Suprapubic skin (tissue), 4 donors: ENCODE data around the gene ACTMAP. TPM values are rescaled to one million over a fixed set of nuclear protein-coding genes. Genes with fewer than 3 reads are reported as not detected.

ENCODE experiments used
- DNase-seq, 2 donors: peaks; one replicate each; pipeline ENCODE4 v3.0.0-alpha.2; 2019; ENCODE audit warnings: low spot score in 2 of 2
- H3K27ac ChIP-seq: fragments of 200-600 bp; sonication (generic); one replicate; pipeline ENCODE4 v1.5.1; 2019
- H3K27me3 ChIP-seq: fragments of 200-600 bp; sonication (generic); one replicate; pipeline ENCODE4 v1.5.1; 2019
- H3K36me3 ChIP-seq: fragments of 200-600 bp; sonication (generic); one replicate; pipeline ENCODE4 v1.5.1; 2019
- H3K4me1 ChIP-seq: fragments of 200-600 bp; sonication (generic); one replicate; pipeline ENCODE4 v1.5.1; 2019
- H3K4me3 ChIP-seq: fragments of 200-600 bp; sonication (generic); one replicate; pipeline ENCODE4 v1.5.1; 2019; ENCODE audit warnings: mild to moderate bottlenecking
- H3K9me3 ChIP-seq: fragments of 200-600 bp; sonication (generic); one replicate; pipeline ENCODE4 v1.5.1; 2019
- EP300 ChIP-seq: sonication (generic); formaldehyde crosslinking; IDR thresholded peaks from one replicate; pipeline ENCODE4 v1.6.1; 2017; ENCODE audit warnings: antibody characterized with exemption
- POLR2A ChIP-seq, 2 donors: fragments of 450-650 bp; IDR thresholded peaks; one replicate each; pipeline ENCODE4 v1.6.1; 2017; ENCODE audit warnings: antibody characterized with exemption in 2 of 2, mild to moderate bottlenecking in 2 of 2, moderate library complexity in 2 of 2
- POLR2AphosphoS5 ChIP-seq, 3 donors: sonication (generic); formaldehyde crosslinking; IDR thresholded peaks; one replicate each; pipeline ENCODE4 v1.6.1; 2017; ENCODE audit warnings: antibody characterized with exemption in 3 of 3
- WGBS: methylation state at CpG from one replicate; pipeline ENCODE4 v1.1.5; 2018; 5-methylcytosine and 5-hydroxymethylcytosine counted together
- total RNA-seq, 4 donors: library from RNA; depleted of rRNA; stranded (reverse); fragments of >200 nt; gene quantifications; one replicate each; pipeline ENCODE4 v1.1.0, GENCODE V29; 2016
- TF ChIP-seq, protein P1 (sequence below), 2 donors: fragments of 200-600 bp in 1 of 2; fragments of 450-650 bp in 1 of 2; sonication (generic) in 1 of 2; IDR thresholded peaks; one replicate each; pipeline ENCODE4 v1.5.1; 2016 to 2019; ENCODE audit warnings: antibody characterized with exemption in 2 of 2, mild to moderate bottlenecking in 1 of 2, moderate library complexity in 1 of 2

The ACTMAP gene
- total RNA-seq, 4 donors from 2014 or later = 3.8 to 9.9 (median 5.4) TPM

DNA sequence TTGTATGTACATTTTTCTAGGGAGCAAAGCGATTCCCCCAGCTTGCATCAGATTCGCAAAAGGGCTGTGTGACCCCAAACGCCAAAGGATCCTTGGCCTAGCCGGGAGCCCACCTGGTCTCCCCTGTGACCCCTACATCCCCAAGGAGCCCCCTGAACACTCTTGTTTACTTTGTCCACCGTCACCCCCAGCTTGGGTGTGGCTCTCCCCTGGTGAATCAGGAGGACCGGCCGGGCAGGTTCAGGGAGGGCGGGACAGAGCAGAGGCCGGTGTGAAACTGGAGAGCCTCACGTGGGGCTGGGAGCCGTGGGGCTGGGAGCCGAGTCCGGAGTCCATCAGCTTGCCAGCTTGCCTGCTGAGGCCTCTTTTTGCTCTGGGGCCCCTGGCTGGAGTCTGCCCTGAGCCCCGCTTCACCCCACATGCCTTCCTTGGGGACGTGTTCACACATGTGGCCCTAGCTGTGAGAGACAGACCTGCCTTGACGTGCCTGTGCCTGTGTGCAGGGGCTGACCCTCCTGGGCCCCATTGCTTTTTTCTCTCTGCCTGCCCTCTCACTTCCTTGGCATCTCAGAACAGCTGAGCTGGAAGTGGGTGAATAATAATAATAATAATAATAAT is 31.4 kb downstream of the ACTMAP start:
- TF ChIP-seq POLR2A (IDR thresholded peaks at IDR 0.05) (peak in 1 of 2 donors; percentile 11), POLR2AphosphoS5 (IDR thresholded peaks at IDR 0.05) (no peak)
- Histone ChIP-seq H3K27me3 (no peaks in the 10 kb centered on the region), H3K4me3 (peak overlapping the region; percentile 90), H3K4me1 (peaks cover 56% of the 10 kb centered on the region), H3K9me3 (no peaks in the 10 kb centered on the region), H3K36me3 (peaks cover 5% of the 10 kb centered on the region), H3K27ac (peak overlapping the region; percentile 97)
- 2% methylated on average over 7 of the region's 16 CpGs for WGBS
- DNase-seq = peak; percentile 87 to 89

DNA sequence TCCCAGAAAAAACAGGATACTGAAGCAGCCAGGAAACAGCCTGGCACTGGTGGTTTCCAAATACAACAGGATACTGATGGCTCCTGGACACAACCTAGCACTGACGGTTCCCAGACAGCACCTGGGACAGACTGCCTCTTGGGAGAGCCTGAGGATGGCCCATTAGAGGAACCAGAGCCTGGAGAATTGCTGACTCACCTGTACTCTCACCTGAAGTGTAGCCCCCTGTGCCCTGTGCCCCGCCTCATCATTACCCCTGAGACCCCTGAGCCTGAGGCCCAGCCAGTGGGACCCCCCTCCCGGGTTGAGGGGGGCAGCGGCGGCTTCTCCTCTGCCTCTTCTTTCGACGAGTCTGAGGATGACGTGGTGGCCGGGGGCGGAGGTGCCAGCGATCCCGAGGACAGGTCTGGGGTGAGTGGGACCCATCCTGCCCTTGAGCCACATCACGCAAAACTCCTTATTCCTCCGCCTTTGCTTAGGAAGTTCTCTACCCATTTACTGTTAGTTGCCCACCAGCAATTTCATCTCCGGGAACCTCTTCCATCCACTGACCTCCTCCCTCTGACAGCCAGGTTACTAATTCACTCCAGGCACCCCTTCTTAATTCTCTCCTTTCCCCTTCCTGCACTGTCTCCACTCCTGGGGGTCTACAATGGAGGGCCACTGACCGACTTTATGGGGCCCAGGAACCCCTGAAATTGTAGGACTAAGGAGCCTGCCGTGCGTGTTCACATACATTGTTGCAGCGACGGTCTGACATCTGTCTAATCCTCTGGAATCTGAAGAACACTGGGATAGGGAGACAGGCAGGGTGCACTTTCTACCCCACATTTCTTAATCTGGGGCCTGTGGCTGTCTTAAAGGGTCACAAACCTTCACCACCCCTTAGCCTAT is 32.1 kb downstream of the ACTMAP start:
- WGBS = 12% methylated on average over 18 of the region's 20 CpGs
- TF ChIP-seq EP300 (no peak), POLR2AphosphoS5 (IDR thresholded peaks at IDR 0.05) (no peak)
- Histone ChIP-seq H3K36me3 (no peaks in the 10 kb centered on the region), H3K4me3 (peak overlapping the region; percentile 90), H3K27ac (peak overlapping the region; percentile 97), H3K9me3 (no peaks in the 10 kb centered on the region), H3K27me3 (no peaks in the 10 kb centered on the region), H3K4me1 (peaks cover 55% of the 10 kb centered on the region)
- DNase-seq = no peak

DNA sequence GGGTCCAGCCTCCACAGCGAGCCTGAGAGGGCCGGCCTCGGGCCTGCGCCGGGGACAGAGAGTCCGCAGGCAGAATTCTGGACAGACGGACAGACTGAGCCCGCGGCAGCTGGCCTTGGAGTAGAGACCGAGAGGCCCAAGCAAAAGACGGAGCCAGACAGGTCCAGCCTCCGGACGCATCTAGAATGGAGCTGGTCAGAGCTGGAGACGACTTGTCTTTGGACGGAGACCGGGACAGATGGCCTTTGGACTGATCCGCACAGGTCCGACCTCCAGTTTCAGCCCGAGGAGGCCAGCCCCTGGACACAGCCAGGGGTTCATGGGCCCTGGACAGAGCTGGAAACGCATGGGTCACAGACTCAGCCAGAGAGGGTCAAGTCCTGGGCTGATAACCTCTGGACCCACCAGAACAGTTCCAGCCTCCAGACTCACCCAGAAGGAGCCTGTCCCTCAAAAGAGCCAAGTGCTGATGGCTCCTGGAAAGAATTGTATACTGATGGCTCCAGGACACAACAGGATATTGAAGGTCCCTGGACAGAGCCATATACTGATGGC is 32.9 kb downstream of the ACTMAP start:
- DNase-seq = peak; percentile 83 to 85

DNA sequence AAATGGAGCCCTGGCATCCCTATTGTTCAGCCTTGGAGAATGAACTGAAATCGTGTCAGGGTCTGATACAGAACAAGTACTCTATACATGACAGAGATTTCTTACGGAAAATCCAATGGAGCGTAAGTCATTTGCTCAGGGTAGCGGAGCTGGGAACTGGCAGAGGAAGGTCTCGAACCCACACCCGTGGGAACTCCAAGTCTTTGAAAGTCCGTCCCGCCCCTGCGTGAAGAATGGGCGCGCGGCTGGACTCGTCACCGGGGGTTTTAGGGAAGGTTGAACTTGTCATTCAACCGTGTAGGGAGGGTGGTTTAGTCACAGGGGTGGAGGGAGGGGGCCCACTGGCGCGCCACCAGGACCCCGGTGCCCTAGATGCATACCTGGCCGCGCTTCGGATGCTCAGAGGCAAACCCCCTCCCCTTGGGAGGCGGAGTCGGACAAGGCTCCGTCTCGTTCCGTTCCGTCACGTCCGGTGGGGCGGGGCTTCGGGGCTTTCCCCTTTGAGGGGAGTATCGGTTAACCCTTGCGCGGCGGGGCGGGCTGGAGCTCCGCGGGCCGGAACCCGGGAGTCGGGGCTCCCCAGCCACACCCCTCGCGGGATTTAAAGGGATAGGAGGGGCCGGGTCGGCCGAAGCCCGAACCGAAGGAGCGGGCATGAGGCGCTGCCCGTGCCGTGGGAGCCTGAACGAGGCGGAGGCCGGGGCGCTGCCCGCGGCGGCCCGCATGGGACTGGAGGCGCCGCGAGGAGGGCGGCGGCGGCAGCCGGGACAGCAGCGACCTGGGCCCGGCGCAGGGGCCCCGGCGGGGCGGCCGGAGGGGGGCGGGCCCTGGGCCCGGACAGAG is 33.6 kb downstream of the ACTMAP start, which contains the start of the genes COQ8B and ITPKC:
Gene COQ8B, minus strand, starts transcription at position 405 of the 843 bp plus-strand sequence. CDS start 2,254 bp downstream, outside the sequence.
Gene ITPKC, plus strand, starts transcription at position 631 of the 843 bp plus-strand sequence. Its CDS starts 24 bp downstream, at position 655.
- no peaks in the 10 kb centered on the region for H3K27me3 ChIP-seq
- no peaks in the 10 kb centered on the region for H3K9me3 ChIP-seq
- peak; percentile 76 to 77 for TF ChIP-seq POLR2A (IDR thresholded peaks at IDR 0.05)
- no peak for TF ChIP-seq EP300
- TF ChIP-seq POLR2AphosphoS5 (IDR thresholded peaks at IDR 0.05) = peak; percentile 7 to 82 (median 68)
- TF ChIP-seq, protein P1, sequence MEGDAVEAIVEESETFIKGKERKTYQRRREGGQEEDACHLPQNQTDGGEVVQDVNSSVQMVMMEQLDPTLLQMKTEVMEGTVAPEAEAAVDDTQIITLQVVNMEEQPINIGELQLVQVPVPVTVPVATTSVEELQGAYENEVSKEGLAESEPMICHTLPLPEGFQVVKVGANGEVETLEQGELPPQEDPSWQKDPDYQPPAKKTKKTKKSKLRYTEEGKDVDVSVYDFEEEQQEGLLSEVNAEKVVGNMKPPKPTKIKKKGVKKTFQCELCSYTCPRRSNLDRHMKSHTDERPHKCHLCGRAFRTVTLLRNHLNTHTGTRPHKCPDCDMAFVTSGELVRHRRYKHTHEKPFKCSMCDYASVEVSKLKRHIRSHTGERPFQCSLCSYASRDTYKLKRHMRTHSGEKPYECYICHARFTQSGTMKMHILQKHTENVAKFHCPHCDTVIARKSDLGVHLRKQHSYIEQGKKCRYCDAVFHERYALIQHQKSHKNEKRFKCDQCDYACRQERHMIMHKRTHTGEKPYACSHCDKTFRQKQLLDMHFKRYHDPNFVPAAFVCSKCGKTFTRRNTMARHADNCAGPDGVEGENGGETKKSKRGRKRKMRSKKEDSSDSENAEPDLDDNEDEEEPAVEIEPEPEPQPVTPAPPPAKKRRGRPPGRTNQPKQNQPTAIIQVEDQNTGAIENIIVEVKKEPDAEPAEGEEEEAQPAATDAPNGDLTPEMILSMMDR (IDR thresholded peaks at IDR 0.05) = peak in 1 of 2 donors; percentile 6
- peaks cover 44% of the 10 kb centered on the region for H3K4me1 ChIP-seq
- peaks cover 8% of the 10 kb centered on the region for H3K36me3 ChIP-seq
- 2% methylated on average over 12 of the region's 76 CpGs for WGBS
- peak within 1 kb of the TSS; percentile 97 for H3K27ac ChIP-seq
- DNase-seq = peak; percentile 100
- peak within 1 kb of the TSS; percentile 90 for H3K4me3 ChIP-seq

More for the DNA sequence above, 32.9 kb downstream of the ACTMAP start:
- 0% methylated on average over 3 of the region's 20 CpGs for WGBS
- no peaks in the 10 kb centered on the region for H3K9me3 ChIP-seq
- H3K27ac ChIP-seq = peak overlapping the region; percentile 97
- peaks cover 4% of the 10 kb centered on the region for H3K36me3 ChIP-seq
- TF ChIP-seq EP300 (no peak), POLR2A (IDR thresholded peaks at IDR 0.05) (no peak), POLR2AphosphoS5 (IDR thresholded peaks at IDR 0.05) (no peak)
- TF ChIP-seq, protein P1 (IDR thresholded peaks at IDR 0.05) = no peak
- H3K27me3 ChIP-seq = no peaks in the 10 kb centered on the region
- peaks cover 51% of the 10 kb centered on the region for H3K4me1 ChIP-seq
- peak overlapping the region; percentile 90 for H3K4me3 ChIP-seq

DNA sequence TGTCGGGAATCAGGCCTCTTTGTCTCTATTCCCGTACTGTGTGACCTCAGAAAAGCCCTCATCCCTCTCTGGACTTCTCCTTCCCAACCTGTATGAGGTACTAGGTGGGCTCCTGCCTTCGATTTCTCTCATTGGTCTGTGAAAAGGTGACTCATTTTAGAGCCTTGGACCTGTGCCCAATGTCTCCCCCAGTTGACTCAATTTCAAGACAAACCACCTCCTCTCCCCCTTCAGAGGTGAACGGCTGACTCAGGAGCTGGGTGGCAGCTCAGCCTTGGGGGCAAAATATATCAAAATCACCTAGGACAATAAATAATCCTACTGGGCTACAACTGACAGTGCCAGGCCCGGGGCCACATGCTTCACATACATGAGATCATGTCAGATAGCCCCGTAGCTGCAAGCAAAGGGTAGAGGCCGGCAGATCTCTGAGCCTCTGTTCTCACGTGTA is 34.2 kb downstream of the ACTMAP start:
- no peaks in the 10 kb centered on the region for H3K9me3 ChIP-seq
- TF ChIP-seq, protein P1 (IDR thresholded peaks at IDR 0.05) = no peak
- TF ChIP-seq POLR2A (IDR thresholded peaks at IDR 0.05) (no peak), EP300 (no peak), POLR2AphosphoS5 (IDR thresholded peaks at IDR 0.05) (no peak)
- peak overlapping the region; percentile 97 for H3K27ac ChIP-seq
- H3K4me1 ChIP-seq = peaks cover 37% of the 10 kb centered on the region
- peaks cover 8% of the 10 kb centered on the region for H3K36me3 ChIP-seq
- peak in 1 of 2 donors; percentile 87 for DNase-seq
- WGBS = 6% methylated on average over 8 of the region's 8 CpGs
- H3K4me3 ChIP-seq = peak overlapping the region; percentile 90
- no peaks in the 10 kb centered on the region for H3K27me3 ChIP-seq
